ENCODE data around the gene POC5.
A peak's percentile ranks its signal among the peaks of the same experiment; 100 is the strongest.
"Not testable (repeated sequence)": the region's sequence is repeated elsewhere in the genome, so short reads cannot be mapped to it uniquely, and the experiment has no call there.

Gene POC5

GRCh38 chr5:75727931-75728330 is 10.7 kb upstream of the POC5 start:
- no peak for DNase-seq
- Histone ChIP-seq H3K27me3 (replicated peaks) (no peaks in the 10 kb centered on the region), H3K4me3 (ENCODE audit: low read depth, low read length) (no peak overlapping the region), H3K36me3 (replicated peaks) (no peaks in the 10 kb centered on the region), H3K27ac (no peak overlapping the region)
- in situ Hi-C loops (cut with HindIII; ENCODE audit: low pct_ligation_motif_present, low sequenced_read_pairs): no loop called here
- TF ChIP-seq, protein P1, sequence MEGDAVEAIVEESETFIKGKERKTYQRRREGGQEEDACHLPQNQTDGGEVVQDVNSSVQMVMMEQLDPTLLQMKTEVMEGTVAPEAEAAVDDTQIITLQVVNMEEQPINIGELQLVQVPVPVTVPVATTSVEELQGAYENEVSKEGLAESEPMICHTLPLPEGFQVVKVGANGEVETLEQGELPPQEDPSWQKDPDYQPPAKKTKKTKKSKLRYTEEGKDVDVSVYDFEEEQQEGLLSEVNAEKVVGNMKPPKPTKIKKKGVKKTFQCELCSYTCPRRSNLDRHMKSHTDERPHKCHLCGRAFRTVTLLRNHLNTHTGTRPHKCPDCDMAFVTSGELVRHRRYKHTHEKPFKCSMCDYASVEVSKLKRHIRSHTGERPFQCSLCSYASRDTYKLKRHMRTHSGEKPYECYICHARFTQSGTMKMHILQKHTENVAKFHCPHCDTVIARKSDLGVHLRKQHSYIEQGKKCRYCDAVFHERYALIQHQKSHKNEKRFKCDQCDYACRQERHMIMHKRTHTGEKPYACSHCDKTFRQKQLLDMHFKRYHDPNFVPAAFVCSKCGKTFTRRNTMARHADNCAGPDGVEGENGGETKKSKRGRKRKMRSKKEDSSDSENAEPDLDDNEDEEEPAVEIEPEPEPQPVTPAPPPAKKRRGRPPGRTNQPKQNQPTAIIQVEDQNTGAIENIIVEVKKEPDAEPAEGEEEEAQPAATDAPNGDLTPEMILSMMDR (IDR thresholded peaks at IDR 0.05; ENCODE audit: low read depth, low read length, missing control alignments): no peak

DNA sequence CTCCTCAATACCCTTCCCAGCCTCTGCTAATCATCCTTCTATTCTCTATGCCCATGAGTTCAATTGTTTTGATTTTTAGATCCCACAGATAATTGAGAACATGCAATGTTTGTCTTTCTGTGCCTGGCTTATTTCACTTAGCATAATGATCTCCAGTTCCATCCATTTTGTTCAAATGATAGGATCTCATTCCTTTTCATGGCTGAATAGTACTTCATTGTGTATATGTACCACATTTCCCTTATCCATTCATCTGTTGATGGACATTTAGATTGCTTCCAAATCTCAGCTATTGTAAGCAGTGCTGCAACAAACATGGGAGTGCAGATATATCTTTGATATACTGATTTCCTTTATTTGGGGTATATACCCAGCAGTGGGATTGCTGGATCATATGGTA is 9.0 kb upstream of the POC5 start:
- H3K27me3 ChIP-seq (replicated peaks); in situ Hi-C loops (cut with HindIII; ENCODE audit: low pct_ligation_motif_present, low sequenced_read_pairs); H3K27ac ChIP-seq; H3K36me3 ChIP-seq (replicated peaks); DNase-seq; H3K4me3 ChIP-seq (ENCODE audit: low read depth, low read length): not testable (repeated sequence)

- TF ChIP-seq, protein P1 (IDR thresholded peaks at IDR 0.05; ENCODE audit: low read depth, low read length, missing control alignments): no peak
- in situ Hi-C loops (cut with HindIII; ENCODE audit: low pct_ligation_motif_present, low sequenced_read_pairs): no loop called here
- H3K4me3 ChIP-seq (ENCODE audit: low read depth, low read length): no peak overlapping the region
- H3K27me3 ChIP-seq (replicated peaks): no peaks in the 10 kb centered on the region
- no peak for DNase-seq
- no peak overlapping the region for H3K27ac ChIP-seq
- no peaks in the 10 kb centered on the region for H3K36me3 ChIP-seq (replicated peaks)
Measured at GRCh38 chr5:75723378-75723777, 6.1 kb upstream of the POC5 start.

DNA sequence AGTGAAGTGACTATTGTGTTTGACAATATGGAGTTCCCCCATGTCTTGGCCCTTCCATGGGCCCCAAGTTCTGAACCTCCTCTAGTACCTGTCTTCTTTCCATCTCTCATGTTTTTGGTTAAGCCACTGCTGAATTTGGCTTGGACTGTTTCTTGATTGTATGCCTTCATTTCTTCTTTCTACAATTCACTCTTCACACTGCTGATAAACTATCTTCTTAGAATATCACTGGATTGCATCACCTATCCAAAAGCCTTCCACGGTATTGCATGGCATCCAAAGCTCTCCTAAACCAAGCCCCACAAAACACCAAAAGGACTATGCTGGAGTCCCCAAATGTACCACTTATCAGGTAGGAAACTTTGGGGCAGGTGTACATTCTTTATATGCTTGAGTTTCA is 4.3 kb upstream of the POC5 start:
- no peak for DNase-seq
- Histone ChIP-seq H3K36me3 (replicated peaks) (no peaks in the 10 kb centered on the region), H3K27me3 (replicated peaks) (no peaks in the 10 kb centered on the region), H3K4me3 (ENCODE audit: low read depth, low read length) (no peak overlapping the region), H3K27ac (no peak overlapping the region)
- TF ChIP-seq, protein P1 (IDR thresholded peaks at IDR 0.05; ENCODE audit: low read depth, low read length, missing control alignments): no peak
- in situ Hi-C loops (cut with HindIII; ENCODE audit: low pct_ligation_motif_present, low sequenced_read_pairs): no loop called here

GRCh38 chr5:75720882-75721281 is 3.6 kb upstream of the POC5 start:
- Histone ChIP-seq H3K27ac (no peak overlapping the region), H3K36me3 (replicated peaks) (no peaks in the 10 kb centered on the region), H3K27me3 (replicated peaks) (no peaks in the 10 kb centered on the region), H3K4me3 (ENCODE audit: low read depth, low read length) (no peak overlapping the region)
- in situ Hi-C loops (cut with HindIII; ENCODE audit: low pct_ligation_motif_present, low sequenced_read_pairs): no loop called here
- TF ChIP-seq, protein P1 (IDR thresholded peaks at IDR 0.05; ENCODE audit: low read depth, low read length, missing control alignments): no peak
- DNase-seq: no peak

DNA sequence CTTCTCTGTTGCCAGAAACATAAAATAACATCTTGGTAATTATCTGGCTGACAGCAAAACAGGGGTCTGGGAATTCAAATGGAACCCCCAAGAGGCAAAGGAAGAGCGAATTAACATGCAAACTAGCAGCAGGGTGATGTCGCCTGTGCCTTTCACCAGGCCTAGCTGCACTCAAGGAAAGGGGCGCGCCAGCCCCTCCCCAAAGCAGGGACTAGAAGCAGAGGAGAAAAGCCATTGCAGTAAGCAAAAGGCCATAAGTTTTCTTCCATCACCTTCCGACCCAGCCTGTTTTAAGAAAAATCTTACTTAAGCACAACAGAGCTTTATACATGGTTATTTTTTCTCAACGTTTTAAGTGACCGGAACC is 539 bp downstream of the POC5 start:
- TF ChIP-seq, protein P1 (IDR thresholded peaks at IDR 0.05; ENCODE audit: low read depth, low read length, missing control alignments): no peak
- Histone ChIP-seq H3K27ac (peak overlapping the region; percentile 74), H3K36me3 (replicated peaks) (no peaks in the 10 kb centered on the region), H3K4me3 (ENCODE audit: low read depth, low read length) (peak overlapping the region; percentile 98), H3K27me3 (replicated peaks) (no peaks in the 10 kb centered on the region)
- in situ Hi-C loops (cut with HindIII; ENCODE audit: low pct_ligation_motif_present, low sequenced_read_pairs): no loop called here
- no peak for DNase-seq
